Keratinocyte (primary cell): ENCODE results near the gene SAMD4B. TPM values are rescaled to one million over a fixed set of nuclear protein-coding genes. Genes with fewer than 3 reads are reported as not detected.

Source experiments
- DNase-seq: peaks from one replicate; pipeline ENCODE4 v3.0.0-alpha.2; 2011; ENCODE audit warnings: low read depth, missing footprints, low spot score
- FAIRE-seq: peaks from 2 replicates; lab custom pipeline; 2011; peaks lifted over from hg19 to GRCh38; lab: Jason Lieb, UNC
- H2AFZ ChIP-seq: 2 replicates; pipeline ENCODE4 v1.6.0; 2012; ENCODE audit warnings: low read length, control low read depth, inconsistent platforms; ENCODE audit not compliant: control insufficient read depth
- H3K27ac ChIP-seq: 2 replicates; pipeline ENCODE4 v1.5.1; 2011; ENCODE audit warnings: low read length; ENCODE audit not compliant: control insufficient read depth, insufficient read depth
- H3K27me3 ChIP-seq: 3 replicates; pipeline ENCODE4 v1.6.0; 2011; ENCODE audit warnings: low read length; ENCODE audit not compliant: control insufficient read depth, insufficient read depth; ENCODE audit errors: extremely low read depth
- H3K36me3 ChIP-seq, 2 experiments: 2 replicates in 1 of 2; 3 replicates in 1 of 2; pipeline ENCODE4 v1.5.1; 2011; ENCODE audit warnings: low read length in 2 of 2, mild to moderate bottlenecking in 1 of 2; ENCODE audit not compliant: control insufficient read depth in 2 of 2, insufficient read depth in 2 of 2; ENCODE audit errors: extremely low read depth in 1 of 2
- H3K4me1 ChIP-seq: 3 replicates; pipeline ENCODE4 v1.5.1; 2011; ENCODE audit warnings: low read length; ENCODE audit not compliant: control insufficient read depth, insufficient read depth; ENCODE audit errors: extremely low read depth
- H3K4me2 ChIP-seq: 3 replicates; pipeline ENCODE4 v1.6.0; 2011; ENCODE audit warnings: low read depth, low read length; ENCODE audit not compliant: control insufficient read depth, insufficient read depth; ENCODE audit errors: extremely low read depth
- H3K4me3 ChIP-seq, 3 experiments: fragments of 200-600 bp in 1 of 3; sonication (generic) in 1 of 3; 2 replicates in 2 of 3; 3 replicates in 1 of 3; pipeline ENCODE4 v1.5.1; 2011 to 2016; ENCODE audit warnings: low read length in 3 of 3, mild to moderate bottlenecking in 3 of 3, control low read depth in 2 of 3, inconsistent platforms in 1 of 3, low read depth in 1 of 3, mixed read lengths in 1 of 3, mixed run types in 1 of 3, moderate library complexity in 1 of 3; ENCODE audit not compliant: control insufficient read depth in 2 of 3, insufficient read depth in 2 of 3; ENCODE audit errors: extremely low read depth in 1 of 3
- H3K79me2 ChIP-seq: 2 replicates; pipeline ENCODE4 v1.6.0; 2012; ENCODE audit warnings: low read length; ENCODE audit not compliant: control insufficient read depth, insufficient read depth
- H3K9ac ChIP-seq: 3 replicates; pipeline ENCODE4 v1.6.0; 2011; ENCODE audit warnings: low read length; ENCODE audit not compliant: control insufficient read depth, insufficient read depth; ENCODE audit errors: extremely low read depth
- H3K9me1 ChIP-seq: 3 replicates; pipeline ENCODE4 v1.6.0; 2011; ENCODE audit warnings: low read length; ENCODE audit not compliant: control insufficient read depth, insufficient read depth; ENCODE audit errors: extremely low read depth
- H3K9me3 ChIP-seq: 2 replicates; pipeline ENCODE4 v1.5.1; 2012; ENCODE audit warnings: low read depth, low read length; ENCODE audit not compliant: control insufficient read depth
- H4K20me1 ChIP-seq: 3 replicates; pipeline ENCODE4 v1.6.0; 2011; ENCODE audit warnings: low read length; ENCODE audit not compliant: control insufficient read depth, insufficient read depth; ENCODE audit errors: extremely low read depth
- CTCF ChIP-seq, 3 experiments: IDR thresholded peaks in 1 of 3; conservative IDR thresholded peaks in 1 of 3; optimal IDR thresholded peaks in 1 of 3; 2 replicates in 2 of 3; 3 replicates in 1 of 3; pipeline versions ENCODE3 to v1.5.1; 2011; ENCODE audit warnings: low read length in 3 of 3, mild to moderate bottlenecking in 3 of 3, moderate library complexity in 2 of 3, control low read depth in 1 of 3, inconsistent platforms in 1 of 3; ENCODE audit not compliant: insufficient read depth in 2 of 3; ENCODE audit errors: extremely low read depth in 1 of 3
- EZH2 ChIP-seq: IDR thresholded peaks from one replicate; pipeline ENCODE4 v1.6.1; 2012; ENCODE audit warnings: inconsistent platforms, mild to moderate bottlenecking, low read length, moderate library complexity
- dilution Hi-C: fragments of 300-500 bp; cut with MboI; formaldehyde crosslinking; loops from one replicate; pipeline ENCODE4 v1.7.0; 2020; ENCODE audit warnings: low sequenced_read_pairs; ENCODE audit not compliant: extremely low pct_ligation_motif_present
- polyA plus RNA-seq, 5 experiments: library from polyadenylated mRNA; depleted of rRNA in 3 of 5; stranded (reverse) in 3 of 5; stranded (forward) in 1 of 5; unstranded in 1 of 5; fragments of >200 nt; gene quantifications; 1 replicate in 1 of 5; 2 replicates in 3 of 5; 3 replicates in 1 of 5; pipeline versions ENCODE4 v1.2.1 to v1.2.3, GENCODE V29; 2011 to 2012; ENCODE audit warnings: missing spikeins in 2 of 5, low read depth in 1 of 5, low replicate concordance in 1 of 5

The SAMD4B gene
- polyA plus RNA-seq, 1 donor (not counting 4 experiments of a cell fraction or from before 2014, with no cell fraction given): 20.9 TPM

GRCh38 chr19:39341129-39341718 lies 997 bp upstream of the SAMD4B start:
- no peak for TF ChIP-seq CTCF (optimal IDR thresholded peaks at IDR 0.05 in 1 of 3, IDR thresholded peaks at IDR 0.05 in 1 of 3, conservative IDR thresholded peaks at IDR 0.05 in 1 of 3; ENCODE audit: extremely low read depth in 1 of 3, insufficient read depth in 2 of 3, low read length in 3 of 3)
- TF ChIP-seq EZH2: no peak
- H3K27ac ChIP-seq: peak overlapping the region; percentile 80
- H3K4me2 ChIP-seq: peak overlapping the region; percentile 78
- H4K20me1 ChIP-seq: no peaks in the 10 kb centered on the region
- DNase-seq: no peak
- peaks cover 32% of the 10 kb centered on the region for H3K79me2 ChIP-seq
- peak overlapping the region; percentile 68 to 98 (median 86) for H3K4me3 ChIP-seq
- peaks cover 1% of the 10 kb centered on the region for H3K9me1 ChIP-seq
- peak overlapping the region; percentile 87 for H3K9ac ChIP-seq
- dilution Hi-C loops: no loop called here
- H3K9me3 ChIP-seq: no peaks in the 10 kb centered on the region
- no peaks in the 10 kb centered on the region for H3K27me3 ChIP-seq
- peaks cover 0 to 5% of the 10 kb centered on the region in 2 experiments for H3K36me3 ChIP-seq
- H2AFZ ChIP-seq: peak overlapping the region; percentile 99
- FAIRE-seq: no peak
- peaks cover 12% of the 10 kb centered on the region for H3K4me1 ChIP-seq

GRCh38 chr19:39342647-39343305 lies 555 bp downstream of the SAMD4B start:
- peaks cover 3 to 5% of the 10 kb centered on the region in 2 experiments for H3K36me3 ChIP-seq
- H3K79me2 ChIP-seq: peaks cover 42% of the 10 kb centered on the region
- peak overlapping the region; percentile 69 for H3K27ac ChIP-seq
- DNase-seq (no peak), FAIRE-seq (no peak)
- no peaks in the 10 kb centered on the region for H3K27me3 ChIP-seq
- H2AFZ ChIP-seq: no peak overlapping the region
- H3K4me2 ChIP-seq: peak overlapping the region; percentile 91
- TF ChIP-seq CTCF (optimal IDR thresholded peaks at IDR 0.05 in 1 of 3, IDR thresholded peaks at IDR 0.05 in 1 of 3, conservative IDR thresholded peaks at IDR 0.05 in 1 of 3; ENCODE audit: extremely low read depth in 1 of 3, insufficient read depth in 2 of 3, low read length in 3 of 3): no peak
- TF ChIP-seq EZH2: no peak
- no peaks in the 10 kb centered on the region for H3K9me3 ChIP-seq
- dilution Hi-C loops: no loop called here
- peaks cover 12% of the 10 kb centered on the region for H3K4me1 ChIP-seq
- H4K20me1 ChIP-seq: no peaks in the 10 kb centered on the region
- peak overlapping the region; percentile 88 for H3K9ac ChIP-seq
- H3K9me1 ChIP-seq: peaks cover 2% of the 10 kb centered on the region
- H3K4me3 ChIP-seq: peak overlapping the region; percentile 80 to 91 (median 85)
